ENCODE results near the gene UBE2Q2.

DNA sequence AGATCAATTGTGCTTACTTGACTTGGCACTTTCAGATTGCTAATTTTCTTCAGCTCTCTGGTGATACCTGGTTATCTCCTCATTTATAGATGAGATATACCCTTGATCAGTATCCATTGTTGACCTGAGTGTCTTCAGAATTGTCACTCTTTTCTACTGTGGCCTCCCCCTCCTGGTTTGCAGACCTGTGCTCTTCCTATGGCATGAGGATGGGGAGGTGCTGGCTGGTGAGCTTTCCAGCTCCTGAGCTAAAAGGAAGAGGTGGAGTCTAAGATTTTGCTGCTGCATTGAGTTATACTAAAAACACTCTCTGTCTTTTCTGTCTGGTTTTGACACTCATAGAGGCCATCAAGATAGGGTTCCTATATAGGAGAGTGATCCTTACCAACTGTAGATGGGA, 23.7 kb downstream of the UBE2Q2 start:
- TF ChIP-seq, protein P1, sequence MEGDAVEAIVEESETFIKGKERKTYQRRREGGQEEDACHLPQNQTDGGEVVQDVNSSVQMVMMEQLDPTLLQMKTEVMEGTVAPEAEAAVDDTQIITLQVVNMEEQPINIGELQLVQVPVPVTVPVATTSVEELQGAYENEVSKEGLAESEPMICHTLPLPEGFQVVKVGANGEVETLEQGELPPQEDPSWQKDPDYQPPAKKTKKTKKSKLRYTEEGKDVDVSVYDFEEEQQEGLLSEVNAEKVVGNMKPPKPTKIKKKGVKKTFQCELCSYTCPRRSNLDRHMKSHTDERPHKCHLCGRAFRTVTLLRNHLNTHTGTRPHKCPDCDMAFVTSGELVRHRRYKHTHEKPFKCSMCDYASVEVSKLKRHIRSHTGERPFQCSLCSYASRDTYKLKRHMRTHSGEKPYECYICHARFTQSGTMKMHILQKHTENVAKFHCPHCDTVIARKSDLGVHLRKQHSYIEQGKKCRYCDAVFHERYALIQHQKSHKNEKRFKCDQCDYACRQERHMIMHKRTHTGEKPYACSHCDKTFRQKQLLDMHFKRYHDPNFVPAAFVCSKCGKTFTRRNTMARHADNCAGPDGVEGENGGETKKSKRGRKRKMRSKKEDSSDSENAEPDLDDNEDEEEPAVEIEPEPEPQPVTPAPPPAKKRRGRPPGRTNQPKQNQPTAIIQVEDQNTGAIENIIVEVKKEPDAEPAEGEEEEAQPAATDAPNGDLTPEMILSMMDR (IDR thresholded peaks at IDR 0.05), result no peak
- no peak for TF ChIP-seq POLR2A (IDR thresholded peaks at IDR 0.05)
